B cell (primary cell): Measurements from ENCODE around the gene GMPPA. TPM values are rescaled to one million over a fixed set of nuclear protein-coding genes. Genes with fewer than 3 reads are reported as not detected.

Source experiments
- ATAC-seq: fragments of 200-7000 bp; cut with Tn5 transposase; one replicate; pipeline ENCODE4 v1.10.0; 2021; ENCODE audit warnings: low read depth, mild to moderate bottlenecking, moderate number of reproducible peaks, moderate library complexity
- CTCF ChIA-PET: fragments of 350-600 bp; sonication (Branson Sonifier 250); formaldehyde crosslinking; loops from one replicate; lab custom pipeline; 2021; ENCODE audit warnings: antibody characterized with exemption, inconsistent platforms; lab: Charles Lee
- POLR2A ChIA-PET: fragments of 350-600 bp; sonication (Branson Sonifier 250); formaldehyde crosslinking; loops from one replicate; lab custom pipeline; 2021; ENCODE audit warnings: antibody characterized with exemption; lab: Charles Lee
- DNase-seq: peaks from one replicate; pipeline ENCODE4 v3.0.0; 2013
- H2AFZ ChIP-seq: 2 replicates; pipeline ENCODE4 v1.6.1; 2012; ENCODE audit warnings: mild to moderate bottlenecking, low read depth, low read length; ENCODE audit not compliant: insufficient read depth, poor library complexity, severe bottlenecking
- H3K27ac ChIP-seq, 2 donors: 1 replicate in 1 of 2; 2 replicates in 1 of 2; pipeline ENCODE4 v1.5.1; 2012 to 2013; ENCODE audit warnings: low read length in 2 of 2, mild to moderate bottlenecking in 2 of 2, moderate library complexity in 1 of 2
- H3K27me3 ChIP-seq, 4 experiments: fragments of 200-600 bp in 1 of 4; sonication (generic) in 1 of 4; replicated peaks in 1 of 4; 1 replicate in 2 of 4; 2 replicates in 2 of 4; pipeline versions ENCODE4 v1.6.1 to v1.7.0; 2013 to 2016; ENCODE audit warnings: low read length in 3 of 4, mild to moderate bottlenecking in 2 of 4, mixed read lengths in 1 of 4, moderate library complexity in 1 of 4; ENCODE audit not compliant: insufficient read depth in 4 of 4, control insufficient read depth in 3 of 4; ENCODE audit errors: control extremely low read depth in 1 of 4
- H3K36me3 ChIP-seq, 2 experiments: replicated peaks in 1 of 2; 1 replicate in 1 of 2; 2 replicates in 1 of 2; pipeline versions ENCODE4 v1.6.1 to v1.7.1; 2013; ENCODE audit warnings: low read length in 1 of 2; ENCODE audit not compliant: insufficient read depth in 2 of 2, control insufficient read depth in 1 of 2; ENCODE audit errors: control extremely low read depth in 1 of 2, extremely low read depth in 1 of 2
- H3K4me1 ChIP-seq, 2 donors: fragments of 200-600 bp in 1 of 2; sonication (generic) in 1 of 2; 1 replicate in 1 of 2; 2 replicates in 1 of 2; pipeline versions ENCODE4 v1.5.1 to v1.6.1; 2013 to 2017; ENCODE audit warnings: low read length in 2 of 2; ENCODE audit not compliant: control insufficient read depth in 2 of 2, insufficient read depth in 2 of 2
- H3K4me2 ChIP-seq: replicated peaks from 2 replicates; pipeline ENCODE3; 2012; ENCODE audit warnings: mild to moderate bottlenecking, low read depth, low read length; ENCODE audit not compliant: poor library complexity, severe bottlenecking
- H3K4me3 ChIP-seq, 5 experiments: fragments of 200-600 bp in 1 of 5; sonication (generic) in 1 of 5; 1 replicate in 3 of 5; 2 replicates in 2 of 5; pipeline versions ENCODE4 v1.5.1 to v1.7.0; 2011 to 2016; ENCODE audit warnings: low read length in 4 of 5, mild to moderate bottlenecking in 4 of 5, low read depth in 2 of 5, control low read depth in 1 of 5, moderate library complexity in 1 of 5; ENCODE audit not compliant: insufficient read depth in 1 of 5; ENCODE audit errors: control extremely low read depth in 1 of 5, extremely low read depth in 1 of 5
- H3K79me2 ChIP-seq: fragments of 200-600 bp; sonication (generic); one replicate; pipeline ENCODE4 v1.6.0; 2016; ENCODE audit warnings: low read length; ENCODE audit not compliant: control insufficient read depth, insufficient read depth
- H3K9ac ChIP-seq: fragments of 200-600 bp; sonication (generic); 2 replicates; pipeline ENCODE4 v1.6.1; 2017; ENCODE audit warnings: mild to moderate bottlenecking, low read length, moderate library complexity
- H3K9me3 ChIP-seq, 3 donors: one replicate each; pipeline versions ENCODE4 v1.6.1 to v1.7.1; 2013; ENCODE audit warnings: low read length in 2 of 3; ENCODE audit not compliant: control insufficient read depth in 2 of 3, insufficient read depth in 1 of 3; ENCODE audit errors: control extremely low read depth in 1 of 3
- H4K20me1 ChIP-seq: 2 replicates; pipeline ENCODE4 v1.6.0; 2012; ENCODE audit warnings: mild to moderate bottlenecking, low read length; ENCODE audit not compliant: insufficient read depth, control insufficient read depth, poor library complexity, severe bottlenecking
- H3K27ac Mint-ChIP-seq: one replicate; pipeline ENCODE4 v1.8.0; 2021; ENCODE audit warnings: mixed read lengths
- H3K27me3 Mint-ChIP-seq: one replicate; pipeline ENCODE4 v1.8.0; 2021; ENCODE audit warnings: mixed read lengths
- H3K4me1 Mint-ChIP-seq: one replicate; pipeline ENCODE4 v1.8.0; 2021; ENCODE audit warnings: mixed read lengths
- H3K4me3 Mint-ChIP-seq: one replicate; pipeline ENCODE4 v1.8.0; 2021; ENCODE audit warnings: mixed read lengths
- H3K9me3 Mint-ChIP-seq: one replicate; pipeline ENCODE4 v1.8.0; 2022; ENCODE audit warnings: mixed read lengths; ENCODE audit not compliant: insufficient read depth
- EZH2 ChIP-seq: IDR thresholded peaks from 2 replicates; pipeline ENCODE4 v1.6.1; 2012; ENCODE audit warnings: borderline replicate concordance, low read depth, mild to moderate bottlenecking, moderate library complexity, low read length; ENCODE audit not compliant: insufficient read depth, poor library complexity, severe bottlenecking
- WGBS: methylation state at CpG from one replicate; pipeline ENCODE4 v1.1.5; 2013; ENCODE audit warnings: missing lambda C conversion rate; ENCODE audit not compliant: insufficient coverage; 5-methylcytosine and 5-hydroxymethylcytosine counted together
- intact Hi-C: fragments of 100-400 bp; cut with micrococcal nuclease; formaldehyde crosslinking; loops from one replicate; pipeline ENCODE4 v1.10.0; 2022
- polyA plus RNA-seq: library from polyadenylated mRNA; depleted of rRNA; stranded (reverse); fragments of >200 nt; gene quantifications from 2 replicates; pipeline ENCODE4 v1.2.3, GENCODE V29; 2012
- total RNA-seq, 2 donors: library from RNA; stranded (reverse); fragments of 120-200 nt in 1 of 2; gene quantifications; 1 replicate in 1 of 2; 2 replicates in 1 of 2; pipeline versions ENCODE4 v1.2.3 to v1.2.4, GENCODE V29; 2013 to 2022
- TF ChIP-seq, protein P1 (sequence below): fragments of 200-600 bp; IDR thresholded peaks from one replicate; pipeline ENCODE4 v1.8.0; 2022; ENCODE audit warnings: antibody characterized with exemption, mild to moderate bottlenecking

The GMPPA gene
- total and polyA plus RNA-seq, 2 donors (not counting 1 experiment from before 2014, with no cell fraction given): 27.8 to 67.9 TPM

GRCh38 chr2:219526320-219527075 lies 27.8 kb downstream of the GMPPA start:
- peaks cover 1 to 76% (median 40%) of the 10 kb centered on the region in 4 experiments for H3K27me3 ChIP-seq
- H3K36me3 ChIP-seq: no peaks in the 10 kb centered on the region
- Mint-ChIP-seq H3K27me3 (peaks cover 77% of the 10 kb centered on the region), H3K4me3 (no peak overlapping the region), H3K27ac (no peak overlapping the region), H3K9me3 (no peaks in the 10 kb centered on the region), H3K4me1 (peaks cover 13% of the 10 kb centered on the region)
- DNase-seq (no peak), ATAC-seq (no peak)
- no peak for TF ChIP-seq EZH2
- TF ChIP-seq, protein P1, sequence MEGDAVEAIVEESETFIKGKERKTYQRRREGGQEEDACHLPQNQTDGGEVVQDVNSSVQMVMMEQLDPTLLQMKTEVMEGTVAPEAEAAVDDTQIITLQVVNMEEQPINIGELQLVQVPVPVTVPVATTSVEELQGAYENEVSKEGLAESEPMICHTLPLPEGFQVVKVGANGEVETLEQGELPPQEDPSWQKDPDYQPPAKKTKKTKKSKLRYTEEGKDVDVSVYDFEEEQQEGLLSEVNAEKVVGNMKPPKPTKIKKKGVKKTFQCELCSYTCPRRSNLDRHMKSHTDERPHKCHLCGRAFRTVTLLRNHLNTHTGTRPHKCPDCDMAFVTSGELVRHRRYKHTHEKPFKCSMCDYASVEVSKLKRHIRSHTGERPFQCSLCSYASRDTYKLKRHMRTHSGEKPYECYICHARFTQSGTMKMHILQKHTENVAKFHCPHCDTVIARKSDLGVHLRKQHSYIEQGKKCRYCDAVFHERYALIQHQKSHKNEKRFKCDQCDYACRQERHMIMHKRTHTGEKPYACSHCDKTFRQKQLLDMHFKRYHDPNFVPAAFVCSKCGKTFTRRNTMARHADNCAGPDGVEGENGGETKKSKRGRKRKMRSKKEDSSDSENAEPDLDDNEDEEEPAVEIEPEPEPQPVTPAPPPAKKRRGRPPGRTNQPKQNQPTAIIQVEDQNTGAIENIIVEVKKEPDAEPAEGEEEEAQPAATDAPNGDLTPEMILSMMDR: no peak
- H4K20me1 ChIP-seq: no peaks in the 10 kb centered on the region
- no peaks in the 10 kb centered on the region for H3K79me2 ChIP-seq
- intact Hi-C loops: no loop called here
- ChIA-PET POLR2A (no interaction called here), CTCF (interaction anchor here (0.6 to 8.8 kb wide), 6 partner anchors 15 to 123 kb away, joined by 4 to 146 read pairs (median 63); partner anchors contain the start of gene GMPPA)
- H3K9ac ChIP-seq: no peak overlapping the region
- peaks cover 14 to 18% of the 10 kb centered on the region in 2 donors for H3K4me1 ChIP-seq
- H3K9me3 ChIP-seq: peaks cover 0 to 8% (median 0%) of the 10 kb centered on the region in 3 donors
- no peak overlapping the region for H3K27ac ChIP-seq
- no peak overlapping the region for H2AFZ ChIP-seq
- H3K4me2 ChIP-seq: no peak overlapping the region
- H3K4me3 ChIP-seq: no peak overlapping the region
- WGBS: 52% methylated on average over 11 of the region's 11 CpGs

GRCh38 chr2:219527076-219527394 lies 28.3 kb downstream of the GMPPA start:
- no peak overlapping the region for H3K4me3 ChIP-seq
- WGBS: 59% methylated on average over 5 of the region's 6 CpGs
- H3K4me2 ChIP-seq: no peak overlapping the region
- Mint-ChIP-seq H3K4me3 (no peak overlapping the region), H3K27me3 (peaks cover 74% of the 10 kb centered on the region), H3K4me1 (peaks cover 8% of the 10 kb centered on the region), H3K27ac (no peak overlapping the region), H3K9me3 (no peaks in the 10 kb centered on the region)
- H3K9me3 ChIP-seq: peaks cover 0 to 4% (median 0%) of the 10 kb centered on the region in 3 donors
- TF ChIP-seq EZH2: no peak
- TF ChIP-seq, protein P1: no peak
- H2AFZ ChIP-seq: no peak overlapping the region
- ChIA-PET POLR2A (no interaction called here), CTCF (interaction anchor here (0.6 to 8.8 kb wide), 6 partner anchors 14 to 124 kb away, joined by 4 to 146 read pairs (median 63); partner anchors contain the start of gene GMPPA)
- H3K27ac ChIP-seq: no peak overlapping the region
- H3K27me3 ChIP-seq: peaks cover 1 to 76% (median 37%) of the 10 kb centered on the region in 4 experiments
- no peaks in the 10 kb centered on the region for H3K79me2 ChIP-seq
- H3K9ac ChIP-seq: no peak overlapping the region
- no peaks in the 10 kb centered on the region for H3K36me3 ChIP-seq
- DNase-seq (no peak), ATAC-seq (no peak)
- intact Hi-C loops: no loop called here
- H4K20me1 ChIP-seq: no peaks in the 10 kb centered on the region
- H3K4me1 ChIP-seq: peaks cover 14 to 15% of the 10 kb centered on the region in 2 donors
